ENCODE measurements around the gene CDH13.

CDH13 gene

DNA sequence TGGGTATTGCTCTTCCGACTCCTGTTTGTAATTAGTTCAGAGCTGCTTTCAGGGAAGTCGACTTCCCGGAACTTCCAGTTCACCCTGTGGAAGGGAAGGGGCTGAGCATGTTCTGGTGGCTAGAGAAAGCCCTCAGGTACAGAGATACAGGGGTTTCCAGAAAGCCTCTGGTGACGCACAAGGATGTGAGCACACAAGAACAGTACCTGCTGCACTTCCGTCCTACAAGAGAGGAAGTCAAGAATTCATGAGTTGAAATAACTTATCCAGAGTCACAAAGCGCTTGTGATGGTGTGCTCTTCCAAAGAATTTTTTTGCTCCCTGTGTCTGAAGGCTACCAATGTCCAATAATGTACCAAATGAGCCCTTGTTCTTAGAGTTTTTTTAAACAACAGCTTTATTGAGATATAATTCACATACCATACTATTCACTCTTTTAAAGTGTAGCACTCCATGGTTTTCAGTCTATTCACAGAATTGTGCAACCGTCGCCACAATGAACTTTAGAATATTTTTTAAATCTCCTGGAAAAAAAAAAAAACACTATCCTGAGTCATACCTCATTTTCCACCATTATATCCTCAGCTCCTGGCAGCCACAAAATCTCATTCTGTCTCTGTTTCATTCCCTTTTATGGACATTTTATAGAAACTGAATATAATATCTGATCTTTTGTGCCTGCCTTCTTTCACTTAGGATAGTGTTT, 327.6 kb downstream of the CDH13 start:
- no peak for DNase-seq (ENCODE audit: low read depth)

DNA sequence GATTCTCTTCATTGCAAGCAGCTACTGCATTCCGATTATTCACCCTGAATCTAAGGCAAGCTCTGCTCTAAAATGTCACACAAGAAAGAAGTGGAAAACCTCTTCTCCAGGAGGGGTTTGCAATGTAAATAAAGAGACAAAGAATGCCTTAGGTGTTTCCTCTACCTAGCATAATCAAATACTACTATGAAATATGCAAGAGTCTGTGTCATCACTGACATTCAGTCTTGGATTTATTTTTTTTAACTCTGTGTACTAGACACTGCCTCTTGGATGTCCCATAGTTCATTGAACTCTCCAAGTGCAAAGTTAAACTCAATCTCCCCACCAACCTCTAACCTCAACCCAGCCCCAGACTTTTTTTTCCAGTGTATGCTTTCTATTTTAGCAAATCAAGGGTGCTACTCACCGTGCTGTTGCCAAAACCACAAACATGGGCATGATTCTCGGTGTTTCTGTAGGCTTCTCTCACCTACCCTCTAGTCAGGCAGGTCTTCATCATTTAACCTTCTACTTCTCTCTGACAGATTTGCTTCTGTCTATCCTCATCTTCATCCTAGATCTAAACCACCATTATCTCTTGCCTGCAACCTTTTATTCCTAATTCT, 329.1 kb downstream of the CDH13 start:
- no peak for DNase-seq (ENCODE audit: low read depth)

- no peak for DNase-seq (ENCODE audit: low read depth)
Observed at GRCh38 chr16:82957212-82957611, 330.4 kb downstream of the CDH13 start.

GRCh38 chr16:82960918-82961317, 334.1 kb downstream of the CDH13 start:
- no peak for DNase-seq (ENCODE audit: low read depth)

DNA sequence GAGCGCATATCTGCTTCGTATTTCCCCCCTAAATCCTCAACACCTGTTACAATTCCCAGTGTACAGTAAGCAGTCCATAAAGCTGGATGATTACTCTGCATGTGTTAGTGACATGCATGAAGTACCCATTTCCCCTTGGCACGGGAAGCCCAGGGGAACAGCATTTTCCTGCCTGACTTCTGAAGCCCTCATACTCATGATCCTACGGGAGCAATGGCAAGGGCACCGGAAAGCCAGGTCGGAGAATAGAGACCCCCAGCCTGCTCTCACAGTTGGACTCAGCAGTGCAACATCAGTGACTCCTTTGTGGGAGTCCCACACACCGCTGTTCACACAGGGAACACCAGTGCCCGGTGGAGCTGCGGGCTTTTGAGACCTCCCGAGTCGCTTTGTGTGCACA, 336.9 kb downstream of the CDH13 start:
- no peak for DNase-seq (ENCODE audit: low read depth)

DNA sequence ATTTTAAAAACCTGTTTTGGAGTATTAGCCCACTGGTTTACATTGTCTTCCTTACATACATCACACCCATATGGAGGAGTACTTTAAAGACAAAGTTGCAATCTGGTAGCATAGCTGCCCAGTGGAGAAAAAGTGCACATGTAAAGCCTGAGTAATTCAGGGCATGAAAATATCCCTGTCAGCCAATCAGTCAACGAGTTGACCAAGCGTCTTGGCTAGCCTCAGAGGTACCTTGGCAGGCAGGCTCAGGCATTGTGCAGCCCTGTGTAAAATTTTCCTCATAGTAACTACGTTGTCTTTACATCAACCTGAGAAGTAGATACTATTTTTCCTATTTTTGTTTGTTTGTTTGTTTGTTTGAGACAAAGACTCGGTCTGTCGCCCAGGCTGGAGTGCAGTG, 339.0 kb downstream of the CDH13 start:
- no peak for DNase-seq (ENCODE audit: low read depth)

DNA sequence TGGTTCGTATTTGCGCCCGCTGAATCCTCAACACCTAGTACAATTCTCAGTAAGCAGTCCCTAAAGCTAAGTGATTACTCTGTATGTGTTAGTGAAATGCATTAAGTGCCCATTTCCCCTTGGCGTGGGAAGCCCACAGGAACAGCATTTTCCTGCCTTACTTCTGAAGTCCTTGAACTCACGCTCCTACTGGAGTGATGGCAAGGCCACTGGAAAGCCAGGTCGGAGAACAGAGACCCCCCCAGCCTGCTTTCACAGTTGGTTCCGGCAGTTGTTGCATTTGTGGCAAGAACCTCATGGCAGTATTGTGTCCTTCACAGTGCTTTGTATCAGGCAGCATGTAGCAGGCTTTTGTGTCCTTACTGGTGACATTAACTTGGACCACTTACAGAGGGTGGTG, 340.7 kb downstream of the CDH13 start:
- no peak for DNase-seq (ENCODE audit: low read depth)

GRCh38 chr16:82971126-82971525, 344.4 kb downstream of the CDH13 start:
- DNase-seq (ENCODE audit: low read depth) = no peak

GRCh38 chr16:82972331-82972919, 345.7 kb downstream of the CDH13 start:
- DNase-seq (ENCODE audit: low read depth) = no peak

DNA sequence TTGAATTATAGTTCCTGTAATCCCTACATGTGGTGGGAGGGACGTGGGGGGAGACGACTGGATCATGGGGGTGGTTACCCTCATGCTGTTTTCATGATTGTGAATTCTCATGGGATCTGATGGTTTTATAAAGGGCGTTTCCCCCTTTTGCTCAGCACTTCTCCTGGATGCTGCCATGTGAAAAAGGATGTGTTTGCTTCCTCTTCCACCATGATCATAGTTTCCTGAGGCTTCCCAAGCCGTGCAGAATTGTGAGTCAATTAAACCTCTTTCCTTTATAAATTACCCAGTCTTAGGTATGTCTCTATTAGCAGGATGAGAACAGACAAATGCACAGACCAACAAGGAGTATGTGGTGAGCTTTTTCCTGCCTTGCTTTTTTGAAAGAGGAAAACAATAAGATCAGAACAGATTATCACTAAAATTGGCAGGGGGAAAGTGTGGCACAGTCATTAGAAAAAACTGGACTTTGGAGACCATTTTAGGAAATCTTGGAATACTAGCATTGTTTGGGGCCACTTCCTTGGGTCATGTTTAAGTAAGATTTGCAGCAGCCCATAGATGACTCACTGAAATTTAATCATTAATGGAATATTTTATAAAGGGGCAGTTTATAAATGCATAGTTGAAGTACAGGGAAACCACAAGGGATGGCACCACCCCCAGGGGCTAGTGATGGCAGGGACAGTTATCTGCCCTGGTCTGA, 352.8 kb downstream of the CDH13 start:
- no peak for DNase-seq (ENCODE audit: low read depth)

GRCh38 chr16:82980810-82981209, 354.0 kb downstream of the CDH13 start:
- no peak for DNase-seq (ENCODE audit: low read depth)

GRCh38 chr16:82987767-82988166, 361.0 kb downstream of the CDH13 start:
- DNase-seq (ENCODE audit: low read depth) = no peak

GRCh38 chr16:82990155-82990554, 363.4 kb downstream of the CDH13 start:
- no peak for DNase-seq (ENCODE audit: low read depth)

DNA sequence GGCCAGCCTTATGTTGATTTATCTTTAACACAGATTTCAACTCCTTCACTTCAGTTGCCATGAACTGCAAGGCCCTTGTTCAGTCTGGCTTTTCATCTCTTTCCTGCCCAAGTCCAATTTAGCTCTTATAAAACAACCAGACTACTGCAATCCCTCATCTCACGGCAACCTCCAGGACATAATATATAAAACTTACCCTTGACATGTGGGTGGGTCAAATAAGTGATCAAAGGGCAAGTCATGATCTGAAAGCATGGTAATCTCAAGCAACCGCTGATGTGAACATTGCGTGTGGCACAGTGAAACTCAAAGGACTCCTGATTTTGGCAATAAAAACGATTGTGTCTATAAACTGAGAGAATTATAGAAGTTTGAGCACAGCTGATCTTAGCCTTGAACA, 364.6 kb downstream of the CDH13 start:
- no peak for DNase-seq (ENCODE audit: low read depth)

DNA sequence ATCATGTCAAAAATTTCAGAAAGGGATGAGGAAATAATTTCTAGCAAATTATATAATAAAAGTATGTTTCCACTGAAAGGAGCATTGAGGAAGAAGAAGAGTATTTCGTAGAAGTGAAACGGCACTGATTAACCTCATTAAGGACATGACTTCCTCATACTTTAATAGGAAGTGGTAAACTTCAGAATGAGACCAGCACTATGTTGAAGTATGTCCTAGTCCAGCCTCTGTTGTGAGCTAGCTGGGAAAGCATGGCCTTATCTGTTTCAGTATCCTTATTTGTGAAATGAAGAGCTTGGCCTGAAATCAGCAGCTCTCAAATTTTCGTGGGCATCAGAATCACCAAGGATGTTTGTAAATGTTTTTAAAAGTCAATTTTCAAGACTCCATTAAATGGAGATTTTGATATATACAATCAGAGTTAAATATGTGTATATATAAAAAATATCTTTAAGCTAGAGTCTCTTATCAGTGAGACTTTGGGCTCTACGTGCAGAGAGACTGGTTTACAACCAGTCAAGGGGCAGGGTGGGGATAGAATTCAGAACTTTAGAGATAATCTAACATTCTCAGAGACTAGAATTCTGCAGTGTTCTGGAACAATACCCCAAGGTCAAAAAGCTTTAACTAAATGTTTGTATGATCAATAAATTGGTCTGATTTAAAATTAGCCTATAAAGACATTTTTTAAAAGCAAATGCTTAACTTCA, 365.4 kb downstream of the CDH13 start:
- DNase-seq (ENCODE audit: low read depth) = no peak

GRCh38 chr16:82992786-82993185, 366.0 kb downstream of the CDH13 start:
- DNase-seq (ENCODE audit: low read depth) = no peak

- DNase-seq (ENCODE audit: low read depth) = no peak
Observed at GRCh38 chr16:82993415-82993814, 366.6 kb downstream of the CDH13 start.

DNA sequence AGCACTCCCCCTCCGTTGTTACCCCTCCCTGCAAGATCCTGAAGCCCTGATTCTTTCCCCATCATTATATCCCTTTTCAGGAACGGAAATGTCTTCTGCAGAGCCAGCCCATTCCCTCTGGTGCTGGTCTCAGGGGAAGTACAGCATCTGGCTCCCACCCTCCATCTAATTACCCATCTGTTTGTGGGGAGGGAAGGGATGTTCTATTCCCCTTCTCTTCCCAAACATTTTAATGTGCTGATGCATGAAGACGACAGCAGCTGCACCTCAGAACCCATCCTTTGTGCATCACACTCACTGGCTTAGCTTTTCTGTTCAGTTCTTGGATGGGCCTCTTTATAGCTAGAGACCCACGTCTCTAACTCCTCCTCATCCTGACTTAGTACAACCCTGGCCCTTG, 367.2 kb downstream of the CDH13 start:
- DNase-seq (ENCODE audit: low read depth) = no peak

DNA sequence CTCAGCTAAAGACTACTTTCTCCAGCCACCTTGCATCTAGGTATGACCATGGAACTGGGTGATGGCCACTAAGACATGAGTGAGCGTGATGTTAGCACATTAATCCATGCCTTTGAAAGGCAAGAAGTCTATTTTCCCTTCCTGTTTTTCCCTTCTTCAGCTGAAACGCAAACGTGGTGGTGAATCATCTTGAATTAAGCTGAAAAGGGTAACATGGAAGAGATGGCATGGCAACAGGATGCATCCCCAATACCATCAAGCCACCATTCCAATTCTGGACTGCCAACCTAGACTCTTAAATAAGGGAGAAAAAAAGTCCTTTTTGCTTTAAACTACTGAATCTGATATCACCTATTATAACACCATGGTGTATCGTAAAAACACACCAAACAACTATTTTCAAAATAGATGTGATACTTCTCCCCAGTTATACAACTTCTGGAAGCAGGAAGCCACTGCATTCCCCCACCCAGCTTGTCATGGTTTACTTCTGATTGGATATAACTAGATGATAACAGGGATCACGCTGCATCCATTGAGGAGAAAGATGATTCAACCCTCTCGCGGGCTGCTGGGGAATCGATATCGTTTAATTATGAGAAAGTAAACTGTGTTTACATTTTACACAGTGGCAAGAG, 368.6 kb downstream of the CDH13 start:
- DNase-seq (ENCODE audit: low read depth) = no peak

DNA sequence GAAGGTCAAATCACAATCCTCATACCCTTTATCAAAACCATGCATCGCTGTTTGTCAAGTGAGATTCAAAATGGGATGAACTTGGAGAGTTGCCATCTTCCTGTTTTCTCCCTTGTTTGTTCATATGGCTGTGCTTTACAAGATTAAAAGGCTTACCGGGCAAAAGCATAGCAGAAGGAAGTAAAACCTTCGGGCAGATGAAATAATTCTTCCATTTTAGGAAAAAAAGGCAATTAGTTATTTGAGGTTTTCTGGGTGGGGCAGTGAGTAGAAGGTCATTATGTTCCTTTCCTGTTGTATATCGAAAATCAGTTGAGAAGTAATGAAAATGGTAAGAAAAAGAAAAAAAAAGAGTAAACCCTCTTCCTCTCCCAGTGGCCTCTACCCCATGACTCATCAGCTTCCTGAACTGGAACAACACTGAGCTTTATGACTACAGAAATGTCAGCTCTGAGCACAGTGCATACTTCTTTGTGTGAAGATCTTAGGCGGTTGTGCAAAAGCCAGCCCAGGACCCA, 369.2 kb downstream of the CDH13 start:
- no peak for DNase-seq (ENCODE audit: low read depth)

DNA sequence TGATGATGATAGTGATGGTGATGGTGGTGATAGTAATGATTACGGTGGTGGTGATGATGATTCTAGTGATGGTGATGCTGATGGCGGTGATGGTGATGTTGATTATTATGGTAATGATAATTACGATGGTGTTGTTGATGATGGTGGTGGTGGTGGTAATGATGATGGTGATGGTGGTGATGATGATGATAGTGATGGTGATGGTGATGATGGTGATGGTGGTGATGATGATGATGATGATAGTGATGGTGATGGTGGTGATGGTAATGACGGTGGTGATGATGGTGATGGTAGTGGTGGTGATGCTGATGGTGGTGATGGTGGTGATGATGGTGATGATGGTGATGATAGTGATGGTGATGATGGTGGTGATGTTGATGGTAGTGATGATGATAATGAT, 370.0 kb downstream of the CDH13 start:
- no peak for DNase-seq (ENCODE audit: low read depth)

DNA sequence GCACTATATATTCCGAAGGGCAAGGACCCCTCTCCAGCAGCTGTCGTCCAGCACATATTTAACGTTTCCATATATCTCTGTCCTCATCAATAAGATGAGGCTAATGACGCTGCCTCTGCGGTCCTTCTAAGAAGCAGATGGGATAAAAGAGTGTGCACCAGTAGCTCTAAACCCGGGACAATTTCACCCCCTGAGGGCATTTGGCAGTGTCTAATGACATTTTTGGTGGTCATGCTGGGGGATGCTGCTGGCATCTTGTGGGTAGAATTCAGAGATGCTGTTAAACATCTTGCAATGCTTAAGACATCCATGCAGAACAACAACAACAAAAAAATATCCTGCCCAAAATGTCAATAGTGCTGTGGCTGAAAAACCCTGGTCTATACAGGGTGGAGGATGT, 372.9 kb downstream of the CDH13 start:
- no peak for DNase-seq (ENCODE audit: low read depth)

Measured in activated gamma-delta T cell treated with anti-CD3 and anti-CD28 coated beads, Interleukin-2, amount 50 U/mL, for 16 hours (primary cell).